SK-N-DZ (cell line): ENCODE results near the gene ATF6.

ENCODE experiments used
- DNase-seq: peaks from one replicate; pipeline ENCODE4 v3.0.0-alpha.2; 2015; ENCODE audit warnings: low spot score

Gene ATF6

DNA sequence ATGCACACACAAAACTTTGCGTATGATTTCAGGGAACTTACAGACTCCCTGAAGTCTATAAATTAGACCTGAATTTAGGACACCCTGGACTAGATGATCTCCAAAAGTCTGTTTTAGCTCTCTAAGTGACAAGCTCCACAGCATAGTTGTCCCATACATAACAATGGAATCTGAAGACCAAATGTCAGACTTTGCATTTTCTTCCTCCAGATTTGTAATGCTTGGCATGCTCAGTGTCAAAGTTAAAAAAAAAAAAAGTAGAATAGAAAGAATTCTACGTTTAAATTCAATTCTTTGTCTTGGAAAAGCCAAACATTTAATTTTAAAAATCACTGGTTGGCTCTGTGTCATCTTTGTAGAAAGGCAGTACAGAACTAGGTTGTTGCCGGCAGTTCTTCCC, 190.8 kb downstream of the ATF6 start:
- no peak for DNase-seq

DNA sequence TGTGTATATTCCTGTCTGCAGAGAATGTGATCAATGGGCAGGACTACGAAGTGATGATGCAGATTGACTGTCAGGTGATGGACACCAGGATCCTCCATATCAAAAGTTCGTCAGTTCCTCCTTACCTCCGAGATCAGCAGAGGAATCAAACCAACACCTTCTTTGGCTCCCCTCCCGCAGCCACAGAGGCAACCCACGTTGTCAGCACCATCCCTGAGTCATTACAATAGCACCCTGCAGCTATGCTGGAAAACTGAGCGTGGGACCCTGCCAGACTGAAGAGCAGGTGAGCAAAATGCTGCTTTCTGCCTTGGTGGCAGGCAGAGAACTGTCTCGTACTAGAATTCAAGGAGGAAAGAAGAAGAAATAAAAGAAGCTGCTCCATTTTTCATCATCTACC, 192.3 kb downstream of the ATF6 start:
- no peak for DNase-seq

DNA sequence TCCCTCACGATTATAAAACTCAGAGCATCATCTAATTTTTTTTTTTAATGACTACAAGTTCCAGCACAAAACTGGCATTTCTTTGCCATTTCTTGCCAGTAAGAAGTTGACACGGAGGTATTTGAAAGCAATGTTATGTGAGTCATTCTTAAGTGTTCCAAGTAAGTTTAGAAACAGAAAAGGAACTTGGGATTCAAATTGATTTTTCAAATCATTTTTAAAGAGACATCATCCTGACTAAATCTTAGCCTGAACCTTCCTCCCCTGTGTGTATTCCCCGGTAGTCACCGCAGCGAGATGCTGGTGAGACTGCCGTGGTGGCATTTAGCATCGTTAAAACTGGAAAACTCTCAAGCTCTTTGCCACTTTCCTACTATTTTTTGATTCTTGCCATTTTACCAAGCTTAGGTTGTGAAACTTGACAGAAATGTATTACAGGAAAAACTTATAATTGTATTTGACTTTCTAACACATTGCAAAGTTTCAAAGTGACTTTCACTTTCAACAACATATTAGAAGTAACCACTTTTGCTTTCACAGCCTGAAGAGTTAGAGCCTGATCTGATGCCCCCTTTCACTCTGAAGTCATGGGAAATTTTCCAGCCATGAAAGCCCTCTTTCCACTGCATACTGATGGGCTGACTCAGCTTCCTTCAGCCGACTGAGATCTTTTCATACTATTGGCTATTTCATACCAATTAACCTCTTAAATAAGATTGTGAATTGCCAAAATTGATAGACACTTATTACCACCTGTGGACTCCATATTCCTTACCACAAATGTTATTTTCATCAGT, 196.2 kb downstream of the ATF6 start:
- DNase-seq = no peak

GRCh38 chr1:161966067-161966466, 199.9 kb downstream of the ATF6 start:
- no peak for DNase-seq

DNA sequence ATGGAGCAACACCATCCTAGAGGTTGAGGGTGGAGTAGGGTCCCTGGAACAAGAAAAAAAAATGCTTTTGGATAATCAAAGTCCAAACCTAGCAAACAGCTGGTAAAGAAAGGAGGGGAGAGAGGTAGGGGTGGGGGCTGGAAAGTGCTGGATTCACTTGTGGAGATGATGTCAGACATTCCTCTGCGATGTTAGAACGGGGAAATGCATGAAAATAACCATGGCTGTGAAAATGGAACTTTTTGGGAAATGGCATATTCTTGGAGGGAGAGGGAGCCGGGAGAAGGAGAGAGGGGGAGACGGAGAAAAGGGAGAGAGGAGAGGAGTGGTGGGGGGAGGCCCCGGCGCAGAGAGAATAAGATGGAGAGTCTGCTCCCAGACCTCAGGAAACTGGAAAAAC, 203.9 kb downstream of the ATF6 start:
- no peak for DNase-seq

DNA sequence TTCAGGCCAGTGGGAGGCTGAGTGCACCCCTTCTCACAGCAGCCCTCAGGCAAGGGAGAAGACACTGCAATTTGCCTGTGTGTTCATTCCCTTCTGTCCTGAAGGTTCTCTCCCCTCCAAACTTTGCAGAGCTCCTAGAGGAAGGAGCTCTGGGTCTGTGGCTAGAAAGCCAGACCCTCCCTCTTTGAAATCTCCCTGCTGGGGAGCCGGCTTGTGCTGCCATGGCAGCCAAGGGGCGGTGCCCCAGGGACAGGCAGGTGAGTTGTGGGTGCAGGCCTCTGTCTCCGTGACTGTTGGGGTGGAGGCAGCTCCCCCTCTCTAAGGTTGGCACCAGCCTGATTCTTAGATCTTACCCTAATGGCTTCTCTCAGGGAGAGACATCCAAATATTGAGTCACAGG, 204.5 kb downstream of the ATF6 start:
- DNase-seq = no peak

DNA sequence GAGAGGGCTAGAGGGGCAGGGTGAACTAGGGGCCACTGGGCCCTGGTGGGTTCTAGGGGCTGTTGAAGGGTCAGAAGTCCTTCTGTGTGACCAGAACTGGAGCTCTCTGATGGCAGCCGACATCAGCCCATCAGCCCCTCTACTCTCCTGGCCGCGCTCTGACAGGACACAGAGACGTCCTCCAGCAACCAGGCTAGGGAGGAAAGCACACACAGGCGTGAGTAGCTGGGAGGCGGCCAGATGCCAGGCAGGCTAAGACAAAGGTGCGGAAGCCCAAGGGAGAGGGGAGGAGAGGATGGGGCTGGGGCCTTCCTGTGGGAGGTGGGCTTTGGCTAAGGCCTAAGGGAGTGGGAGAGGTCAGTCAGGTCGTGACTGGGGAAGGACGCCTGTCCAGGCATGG, 206.7 kb downstream of the ATF6 start:
- DNase-seq = no peak

DNA sequence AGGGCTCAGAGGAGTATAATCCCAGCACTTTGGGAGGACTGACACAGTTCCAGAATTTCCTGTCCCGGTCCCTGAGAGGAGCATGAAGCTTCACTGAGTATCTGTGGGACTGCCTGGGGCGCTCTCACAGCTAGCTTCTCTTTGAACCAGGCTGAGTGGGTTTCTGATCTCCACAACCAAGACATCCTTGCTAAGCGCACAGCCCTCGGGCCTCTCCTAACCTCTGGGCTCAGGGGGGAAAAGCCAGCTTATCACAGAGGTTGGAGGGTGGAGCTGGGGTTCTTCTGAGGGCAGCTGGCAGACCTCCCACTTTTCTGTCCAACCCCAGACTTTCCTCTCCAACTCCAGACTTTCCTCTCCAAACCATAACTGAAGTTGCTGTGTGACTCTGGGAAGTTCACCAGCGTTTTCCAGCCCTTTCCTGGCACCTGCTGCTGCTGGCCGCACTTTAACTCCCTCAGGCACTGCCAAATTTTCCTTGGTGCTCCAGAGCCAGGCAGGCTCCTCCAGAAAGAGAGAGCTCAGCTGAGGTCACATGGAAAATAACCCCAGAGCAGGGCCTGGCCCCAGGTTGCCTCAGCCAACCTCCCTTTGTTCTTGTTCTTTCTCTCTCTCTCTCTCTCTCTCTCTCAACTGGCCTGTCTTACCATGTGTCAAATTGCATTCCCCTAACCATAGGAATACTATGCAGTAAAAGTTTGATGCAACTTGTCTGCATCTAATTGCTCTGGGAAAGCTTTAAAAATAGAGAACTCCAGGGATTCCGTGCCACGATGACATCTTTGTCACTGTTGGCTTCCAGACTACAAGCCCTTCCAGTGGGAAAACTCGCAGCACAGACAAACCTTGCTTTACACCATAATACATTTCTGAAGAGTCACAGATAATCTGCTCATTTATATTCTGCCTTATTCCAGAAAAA, 208.1 kb downstream of the ATF6 start:
- DNase-seq = no peak

DNA sequence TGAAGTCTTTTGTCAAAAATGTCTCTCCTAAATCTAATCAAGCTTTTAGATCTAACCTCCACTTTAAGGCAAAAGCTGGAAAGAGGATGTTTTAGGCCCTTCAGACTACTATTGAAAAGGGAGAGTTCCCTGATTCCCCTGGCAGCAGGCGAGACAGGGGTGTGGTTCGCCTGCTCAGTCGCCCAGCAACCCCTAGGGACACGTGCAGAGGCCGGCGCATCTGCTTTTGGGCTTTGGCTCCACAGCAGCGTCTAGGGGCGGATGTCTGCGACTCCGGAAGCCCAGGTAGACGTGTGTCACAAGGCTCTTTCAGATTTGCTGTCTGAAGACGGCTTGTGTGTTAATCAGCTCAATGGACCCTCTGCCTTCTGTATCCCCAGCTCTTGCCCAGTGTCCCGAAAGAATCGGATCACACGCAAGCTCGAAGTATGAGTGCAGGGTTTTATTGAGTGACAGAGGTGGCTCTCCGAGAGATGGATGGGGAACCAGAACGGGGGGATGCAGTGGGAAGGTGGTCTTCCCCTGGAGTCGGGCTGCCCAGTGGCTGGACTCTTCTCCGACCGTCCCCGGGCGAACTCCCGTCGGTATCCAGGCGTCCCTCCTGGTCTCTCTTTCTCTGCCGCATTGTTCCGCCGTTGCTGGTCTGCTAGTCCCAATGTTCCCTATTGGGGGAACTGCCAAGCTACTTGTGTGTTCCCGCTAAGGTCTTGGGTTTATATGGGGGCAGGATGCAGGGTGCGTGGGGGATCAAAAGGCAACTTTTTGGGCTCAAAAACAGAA, 212.1 kb downstream of the ATF6 start:
- no peak for DNase-seq

- no peak for DNase-seq
These were observed 215.0 kb downstream of the ATF6 start for GRCh38 chr1:161981126-161981525.

GRCh38 chr1:161981735-161982506, 215.8 kb downstream of the ATF6 start:
- DNase-seq = no peak

GRCh38 chr1:161982507-161982895, 216.4 kb downstream of the ATF6 start:
- DNase-seq = no peak

- DNase-seq = no peak
These were observed 216.8 kb downstream of the ATF6 start for GRCh38 chr1:161982917-161983316.

GRCh38 chr1:161983725-161984124, 217.6 kb downstream of the ATF6 start:
- no peak for DNase-seq

DNA sequence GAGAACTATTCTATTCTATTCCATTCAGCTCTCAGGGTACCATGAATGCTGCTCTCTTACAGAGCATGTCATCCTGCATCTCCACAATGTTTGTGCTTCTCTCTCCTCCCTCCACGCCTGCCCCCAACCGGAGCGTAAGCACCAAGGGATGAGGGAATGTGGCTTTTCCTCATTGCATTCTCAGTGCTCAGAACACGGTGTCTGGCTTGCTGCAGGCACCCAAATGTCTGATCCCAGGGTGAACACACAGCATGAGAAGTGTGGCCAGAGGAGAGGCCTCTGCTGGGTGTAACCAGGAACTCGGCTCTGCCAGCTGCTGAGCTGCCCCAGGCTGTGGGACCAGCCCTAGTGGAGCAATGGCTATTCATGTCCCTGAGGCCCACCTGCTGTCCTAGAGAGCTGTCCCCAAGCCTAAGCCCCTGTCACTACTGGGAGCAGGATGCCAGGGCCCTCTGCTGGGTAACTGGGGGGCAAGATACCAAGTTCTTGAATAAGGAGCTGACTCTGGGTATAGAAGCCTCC, 219.2 kb downstream of the ATF6 start:
- DNase-seq = no peak

DNA sequence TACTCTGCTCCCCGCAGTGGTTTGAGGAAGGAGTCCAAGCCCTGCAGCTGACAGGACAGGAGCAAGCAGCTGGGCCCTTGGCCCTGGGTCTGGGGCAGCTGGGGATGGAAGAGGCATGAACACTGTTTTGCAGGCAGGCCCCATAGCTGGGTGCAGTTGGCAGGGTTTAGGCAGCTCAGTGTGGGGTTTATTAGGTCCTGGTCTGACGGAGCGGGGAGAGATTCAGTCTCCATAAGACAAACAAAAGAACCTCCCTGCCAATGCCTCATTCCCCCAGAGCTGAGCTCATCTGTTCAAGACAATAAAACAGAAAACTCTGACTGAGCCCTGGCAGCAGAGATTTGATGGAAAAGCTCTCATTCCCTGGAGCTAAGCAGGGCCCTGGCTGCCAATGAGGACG, 220.2 kb downstream of the ATF6 start:
- no peak for DNase-seq

- no peak for DNase-seq
These were observed 221.2 kb downstream of the ATF6 start for GRCh38 chr1:161987303-161987702.

DNA sequence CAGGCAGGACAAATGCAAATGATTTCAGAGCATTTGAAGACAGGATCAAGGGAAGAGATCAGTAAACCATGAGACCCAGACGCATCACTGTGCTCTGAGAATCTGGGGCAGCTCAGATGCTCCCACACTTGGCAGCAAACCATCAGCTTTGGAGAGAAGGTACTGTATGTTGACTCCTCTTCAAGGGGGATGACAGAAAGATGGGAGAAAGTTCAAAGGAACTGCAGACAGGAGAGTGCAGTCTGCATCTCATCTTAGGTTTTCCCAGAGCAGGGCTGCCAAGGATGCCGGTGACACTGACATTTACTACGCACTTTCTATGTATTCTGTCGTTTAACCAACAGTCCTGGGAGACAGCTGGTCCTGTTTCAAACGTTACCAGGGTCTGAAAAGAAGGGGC, 221.8 kb downstream of the ATF6 start:
- DNase-seq = no peak

- DNase-seq = no peak
These were observed 222.3 kb downstream of the ATF6 start for GRCh38 chr1:161988413-161988812.

GRCh38 chr1:161989108-161989507, 223.0 kb downstream of the ATF6 start:
- no peak for DNase-seq

DNA sequence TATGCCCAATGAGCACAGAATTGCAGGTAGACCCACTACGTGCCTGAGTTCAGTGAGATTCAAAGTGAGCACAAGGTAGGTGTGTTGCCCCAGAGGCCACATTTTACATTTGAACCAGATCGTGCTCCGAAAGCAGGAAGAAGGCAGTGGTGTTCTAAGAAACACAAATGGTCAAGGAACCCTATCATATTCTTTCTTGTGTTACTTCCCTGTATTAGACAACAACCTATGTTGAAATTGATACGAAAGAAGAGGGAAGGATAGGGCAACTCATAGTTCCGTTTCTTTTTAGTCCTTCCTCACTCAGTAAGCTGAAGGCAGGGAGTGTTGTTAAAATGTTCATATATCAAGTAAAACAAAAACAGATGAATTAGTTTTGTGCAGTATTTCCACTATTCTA, 223.7 kb downstream of the ATF6 start:
- DNase-seq = no peak
